RPMI7951 (cell line): ENCODE data around the gene ASIC3. TPM values are rescaled to one million over a fixed set of nuclear protein-coding genes. Genes with fewer than 3 reads are reported as not detected.

Source experiments
- DNase-seq: peaks from one replicate; pipeline ENCODE4 v3.0.0-alpha.2; 2012; ENCODE audit warnings: low read depth
- total RNA-seq: library from RNA; depleted of rRNA; stranded (reverse); fragments of >200 nt; shearing (Covaris generic); gene quantifications from 2 replicates; pipeline ENCODE4 v1.2.3, GENCODE V29; 2014

Gene ASIC3
- total RNA-seq, 1 experiment from 2014 or later = 1.3 TPM

- no peak for DNase-seq
Measured at GRCh38 chr7:151070574-151070960, 22.2 kb downstream of the ASIC3 start.

DNA sequence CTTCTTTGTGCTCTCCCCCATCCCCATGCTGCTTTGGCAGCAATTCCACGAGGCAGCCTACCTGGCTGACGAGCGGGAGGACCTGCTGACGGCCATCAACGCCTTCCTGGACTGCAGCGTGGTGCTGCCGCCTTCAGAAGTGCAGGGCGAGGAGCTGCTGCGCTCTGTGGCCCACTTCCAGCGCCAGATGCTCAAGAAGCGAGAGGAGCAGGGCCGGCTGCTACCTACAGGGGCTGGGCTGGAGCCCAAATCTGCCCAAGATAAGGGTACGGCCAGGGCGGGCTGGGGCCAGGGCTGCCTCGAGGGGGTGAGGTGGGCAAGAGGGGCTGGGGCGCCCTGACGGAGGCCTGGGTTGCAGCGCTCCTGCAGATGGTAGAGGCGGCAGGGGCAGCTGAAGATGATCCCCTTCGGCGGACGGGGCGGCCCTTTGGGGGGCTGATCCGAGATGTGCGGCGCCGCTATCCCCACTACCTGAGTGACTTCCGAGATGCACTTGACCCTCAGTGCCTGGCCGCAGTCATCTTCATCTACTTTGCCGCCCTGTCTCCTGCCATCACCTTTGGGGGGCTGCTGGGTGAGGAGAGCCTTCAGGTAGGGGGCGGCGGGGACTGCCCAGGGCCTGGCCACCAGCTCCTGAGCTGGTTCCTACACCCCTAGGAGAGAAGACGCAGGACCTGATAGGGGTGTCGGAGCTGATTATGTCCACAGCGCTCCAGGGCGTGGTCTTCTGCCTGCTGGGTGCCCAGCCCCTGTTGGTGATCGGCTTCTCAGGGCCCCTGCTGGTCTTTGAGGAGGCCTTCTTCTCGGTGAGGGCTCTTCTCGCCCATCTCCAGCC lies 22.9 kb downstream of the ASIC3 start:
- no peak for DNase-seq

DNA sequence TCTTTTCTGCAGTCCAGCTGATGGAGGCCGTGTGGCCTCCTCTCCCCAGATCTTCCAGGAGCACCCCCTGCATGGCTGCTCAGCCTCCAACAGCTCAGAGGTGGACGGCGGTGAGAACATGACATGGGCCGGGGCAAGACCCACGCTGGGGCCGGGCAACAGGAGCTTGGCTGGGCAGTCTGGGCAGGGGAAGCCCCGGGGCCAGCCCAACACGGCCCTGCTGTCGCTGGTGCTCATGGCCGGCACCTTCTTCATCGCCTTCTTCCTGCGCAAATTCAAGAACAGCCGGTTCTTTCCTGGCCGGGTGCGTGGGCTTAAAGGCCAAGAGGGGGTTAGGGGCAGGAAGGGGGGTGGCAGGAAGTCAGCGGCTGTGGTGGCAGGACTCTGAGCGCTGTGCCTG lies 25.7 kb downstream of the ASIC3 start:
- DNase-seq = no peak

DNA sequence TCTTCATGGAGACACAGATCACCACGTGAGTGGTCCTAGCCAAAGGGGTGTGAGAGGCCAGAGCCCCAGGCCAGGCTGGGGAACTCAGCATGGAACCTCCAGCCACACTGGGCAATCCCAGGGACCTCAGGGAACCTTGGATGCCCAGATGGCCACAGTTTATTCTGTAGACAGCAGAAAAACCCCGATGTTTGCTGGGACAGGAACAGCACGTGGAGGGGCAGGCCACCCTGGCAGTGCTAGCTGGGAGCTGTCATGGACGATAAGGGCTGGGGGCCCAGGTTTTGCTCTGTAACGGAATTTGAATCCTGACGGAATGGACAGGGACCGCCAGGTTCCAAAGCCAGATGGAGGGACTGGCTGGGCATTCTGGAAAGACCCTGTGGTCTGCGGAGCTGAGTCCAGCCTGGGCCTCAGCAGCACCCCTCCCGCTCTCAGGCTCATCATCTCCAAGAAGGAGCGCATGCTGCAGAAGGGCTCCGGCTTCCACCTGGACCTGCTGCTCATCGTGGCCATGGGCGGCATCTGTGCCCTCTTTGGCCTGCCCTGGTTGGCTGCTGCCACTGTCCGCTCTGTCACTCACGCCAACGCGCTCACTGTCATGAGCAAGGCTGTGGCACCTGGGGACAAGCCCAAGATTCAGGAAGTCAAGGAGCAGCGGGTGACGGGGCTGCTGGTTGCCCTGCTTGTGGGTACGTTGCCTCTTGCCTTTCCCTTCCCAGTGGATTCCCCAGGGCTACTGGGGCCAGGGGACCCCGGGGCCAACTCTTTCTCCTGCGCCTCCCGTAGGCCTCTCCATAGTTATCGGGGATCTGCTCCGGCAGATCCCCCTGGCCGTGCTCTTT lies 26.7 kb downstream of the ASIC3 start:
- DNase-seq = no peak

- DNase-seq = no peak
Measured at GRCh38 chr7:151075662-151075971, 27.3 kb downstream of the ASIC3 start.

DNA sequence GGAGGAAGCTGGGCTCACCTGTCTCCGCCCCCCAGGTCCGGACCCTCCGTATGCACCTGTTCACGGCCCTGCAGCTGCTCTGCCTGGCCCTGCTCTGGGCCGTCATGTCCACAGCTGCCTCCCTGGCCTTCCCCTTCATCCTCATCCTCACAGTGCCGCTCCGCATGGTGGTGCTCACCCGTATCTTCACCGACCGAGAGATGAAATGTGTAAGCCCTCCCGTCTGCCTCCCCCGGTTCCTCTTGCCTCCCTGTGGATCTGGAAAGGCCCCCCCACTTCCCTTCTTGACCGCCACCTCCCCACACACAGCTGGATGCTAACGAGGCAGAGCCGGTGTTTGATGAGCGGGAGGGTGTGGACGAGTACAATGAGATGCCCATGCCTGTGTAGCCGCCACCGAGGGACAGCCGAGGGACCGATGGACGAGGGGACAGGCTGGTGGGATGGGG lies 27.7 kb downstream of the ASIC3 start:
- no peak for DNase-seq

DNA sequence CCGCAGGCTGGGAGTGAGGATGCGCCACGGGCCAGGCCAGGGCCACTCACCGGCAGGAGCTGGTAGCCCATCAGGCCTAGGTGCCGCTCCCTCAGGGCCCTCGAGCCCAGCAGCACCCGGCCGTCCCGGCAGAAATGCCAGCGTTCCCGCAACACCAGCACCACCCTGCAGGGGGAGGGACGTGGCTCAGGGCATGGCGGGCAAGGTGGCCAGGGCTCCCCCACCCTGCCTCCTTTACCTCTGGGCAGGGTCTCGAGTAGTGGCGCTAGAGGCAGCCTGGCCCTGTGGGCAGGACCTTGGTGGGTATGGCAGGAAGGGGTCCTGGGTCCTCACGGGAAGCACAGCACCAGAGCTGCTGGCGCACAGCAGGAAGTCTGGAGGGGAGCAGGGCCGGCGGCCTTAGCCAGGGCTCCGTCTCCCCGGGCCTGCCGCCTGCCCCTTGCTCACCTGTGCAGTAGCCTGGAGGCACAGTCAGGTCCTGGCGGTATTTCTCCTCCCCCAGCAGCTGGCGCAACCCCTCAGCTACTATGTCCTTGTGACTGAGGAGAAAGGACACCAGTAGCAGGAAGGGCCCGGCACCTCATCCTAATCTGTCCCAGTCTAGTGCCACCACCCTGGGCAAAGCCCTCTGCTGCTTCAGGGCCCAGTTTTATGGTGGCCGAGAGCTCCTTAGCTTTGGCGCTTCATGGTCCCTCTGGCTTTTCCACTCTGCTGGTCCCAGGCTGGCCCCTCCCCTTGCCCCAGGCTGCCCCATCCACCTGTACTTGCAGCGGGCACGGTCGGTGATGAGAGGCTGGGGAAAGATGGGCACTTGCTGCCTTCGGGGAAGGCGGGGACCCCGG lies 28.8 kb downstream of the ASIC3 start:
- DNase-seq = no peak

DNA sequence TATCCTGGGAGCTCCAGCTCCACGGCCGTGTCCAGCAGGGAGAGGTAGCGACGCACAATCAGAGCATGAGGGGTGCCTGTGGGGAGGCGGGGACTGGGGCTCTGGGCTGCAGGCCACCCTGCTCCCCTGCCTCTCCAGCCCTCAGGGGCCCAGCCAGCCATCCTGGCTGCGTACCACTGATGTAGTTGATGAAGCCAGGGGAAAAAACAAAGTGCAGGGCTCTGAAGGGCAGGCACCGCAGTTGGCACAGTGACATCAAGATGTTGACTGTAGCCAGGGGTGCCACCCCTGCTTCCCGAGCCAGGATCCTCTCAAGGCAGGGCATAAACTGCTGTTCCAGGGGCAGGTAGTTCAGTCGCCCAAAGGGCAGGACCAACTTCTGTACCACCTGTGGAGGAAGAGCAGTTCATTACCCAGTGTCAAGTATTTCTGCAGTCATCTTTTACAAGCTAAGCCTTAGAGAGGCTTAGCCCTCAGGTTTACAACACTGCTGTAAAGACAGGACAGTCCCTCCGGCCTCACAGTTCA lies 29.4 kb downstream of the ASIC3 start:
- DNase-seq = no peak

DNA sequence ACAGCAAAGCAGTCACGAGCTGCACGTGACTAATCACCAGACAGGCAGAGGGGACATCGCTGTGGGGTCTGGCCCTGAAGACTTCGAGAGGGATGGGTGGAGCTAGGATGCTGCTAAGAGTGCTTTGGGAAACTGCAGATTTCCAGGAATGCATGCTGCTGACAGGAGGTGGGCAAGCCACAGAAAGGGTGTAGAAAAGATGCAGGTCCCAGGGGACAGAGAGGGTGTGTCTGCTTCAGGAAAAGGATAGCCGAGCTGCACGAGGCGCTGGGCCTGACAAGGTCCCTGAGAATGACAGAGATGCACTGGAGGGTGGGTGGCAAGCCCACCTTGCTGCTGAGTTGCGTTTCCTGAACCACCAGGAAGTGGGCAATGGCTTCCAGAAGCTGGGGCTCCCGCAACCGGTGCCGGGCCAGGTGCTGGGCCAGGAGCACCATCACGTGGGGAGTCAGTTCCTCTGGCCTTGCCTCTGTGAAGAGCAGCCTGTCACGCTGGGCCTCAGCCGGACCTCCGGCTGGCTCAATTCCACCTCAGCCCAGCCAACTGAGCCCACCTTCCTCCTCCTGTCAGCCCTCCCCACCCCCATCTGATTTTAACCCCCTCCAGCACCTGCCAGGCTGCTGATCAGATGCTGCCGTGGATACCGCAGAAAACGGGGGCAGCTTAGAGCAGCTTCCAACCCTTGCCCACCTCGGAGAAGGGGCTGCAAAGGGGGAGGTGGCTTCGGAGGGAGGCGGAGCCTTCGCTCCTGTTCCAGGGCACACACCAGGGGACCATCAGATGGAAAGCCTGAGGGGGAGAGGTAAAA lies 30.1 kb downstream of the ASIC3 start:
- DNase-seq = no peak

- no peak for DNase-seq
Measured at GRCh38 chr7:151079199-151079910, 31.0 kb downstream of the ASIC3 start.

- DNase-seq = peak; percentile 33
Measured at GRCh38 chr7:151080067-151080521, 31.8 kb downstream of the ASIC3 start.

GRCh38 chr7:151080522-151081169 lies 32.3 kb downstream of the ASIC3 start, which contains the start of gene FASTK:
TSS of gene FASTK (minus strand) at chr7:151080809. CDS start at chr7:151080766, 43 bp downstream.
- DNase-seq = peak; percentile 92

DNA sequence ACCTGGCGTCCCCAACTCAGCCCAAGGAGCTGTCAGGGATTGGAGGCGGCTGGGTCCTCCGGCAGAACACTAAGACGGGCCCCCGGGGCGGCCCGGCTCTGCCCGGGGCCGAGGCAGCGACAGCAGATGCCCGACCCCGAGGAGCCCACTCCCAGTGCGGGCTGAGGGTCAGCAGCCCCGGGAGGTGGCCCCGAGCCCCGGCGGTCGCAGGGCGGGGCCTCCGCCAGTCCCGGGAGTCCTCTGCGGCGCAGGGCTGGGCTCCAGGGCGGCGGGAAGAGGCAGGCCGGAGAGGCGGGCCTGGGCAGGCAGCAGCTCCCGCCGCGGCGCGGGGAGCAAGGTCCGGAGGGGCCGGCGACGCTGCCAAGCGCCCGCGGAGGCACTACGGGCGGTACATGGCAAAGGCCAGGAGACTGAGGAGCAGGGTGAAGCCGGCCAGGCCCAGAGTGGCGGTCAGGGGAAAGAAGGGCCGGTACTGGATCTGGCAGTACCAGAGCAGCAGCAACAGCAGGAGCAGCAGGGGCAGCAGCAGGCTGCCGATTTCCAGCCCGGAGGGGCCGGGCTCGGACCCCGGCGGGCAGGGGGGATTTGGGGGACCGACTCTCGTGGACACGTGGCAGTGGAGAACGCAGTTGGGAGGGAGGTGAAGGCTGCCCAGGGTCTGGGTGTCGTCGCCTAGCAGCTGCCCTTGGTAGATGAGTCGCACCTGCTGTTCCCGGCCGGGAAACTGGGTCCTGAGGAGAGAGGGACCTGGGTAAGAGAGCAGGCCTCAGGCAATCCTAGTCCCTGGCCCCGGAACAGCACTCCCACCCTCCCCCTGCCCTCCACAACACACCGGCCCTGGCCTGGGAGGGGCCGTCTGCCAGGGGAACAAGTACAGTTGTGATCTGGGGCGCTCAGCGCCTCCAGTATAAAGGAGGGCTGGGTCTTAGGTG lies 33.1 kb downstream of the ASIC3 start:
- peak; percentile 39 for DNase-seq

DNA sequence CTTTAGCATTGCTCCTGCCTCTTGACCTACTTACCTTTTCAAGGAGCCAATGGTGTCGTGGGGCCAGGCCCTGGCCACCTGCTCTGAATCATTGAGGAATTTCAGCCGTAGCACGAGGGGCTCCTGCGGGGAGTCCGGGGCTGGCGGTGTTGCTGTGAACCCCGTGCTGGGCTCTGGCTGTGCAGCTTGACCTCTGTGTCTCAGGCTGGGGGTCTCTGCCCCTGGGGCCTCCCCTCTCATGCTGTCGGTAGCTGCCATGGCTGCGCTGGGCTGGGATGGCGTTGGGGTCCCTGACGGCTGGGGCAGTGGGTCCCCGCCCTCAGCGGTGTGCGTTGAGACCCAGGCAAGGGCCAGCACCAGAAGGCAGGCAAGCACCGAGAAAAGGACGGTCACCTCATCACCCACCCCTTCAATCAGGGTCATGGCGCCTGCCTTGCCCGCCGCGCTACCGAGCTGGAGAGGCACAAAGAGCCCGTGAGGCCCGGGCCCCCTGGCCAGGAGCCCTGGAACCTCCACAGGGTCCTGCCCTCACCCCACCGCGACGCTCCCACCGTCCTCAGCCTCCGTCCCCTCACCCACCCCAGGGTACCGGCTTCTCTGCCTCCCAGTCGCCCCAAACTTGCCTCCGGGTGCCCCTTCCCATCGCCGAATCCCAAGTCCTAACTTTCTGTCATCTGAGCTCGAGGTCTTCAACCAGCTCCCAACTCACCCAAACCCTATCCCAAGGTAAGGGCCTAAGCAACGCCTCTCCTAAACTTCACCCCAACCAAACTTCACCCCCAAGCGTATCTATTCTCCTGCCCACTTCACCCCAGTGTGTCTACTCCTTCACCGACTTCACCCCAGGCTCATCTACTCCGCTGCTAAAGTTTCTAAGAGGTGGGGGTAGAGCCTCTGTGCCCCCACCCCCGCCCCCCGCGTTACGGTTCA lies 34.1 kb downstream of the ASIC3 start:
- DNase-seq = no peak

DNA sequence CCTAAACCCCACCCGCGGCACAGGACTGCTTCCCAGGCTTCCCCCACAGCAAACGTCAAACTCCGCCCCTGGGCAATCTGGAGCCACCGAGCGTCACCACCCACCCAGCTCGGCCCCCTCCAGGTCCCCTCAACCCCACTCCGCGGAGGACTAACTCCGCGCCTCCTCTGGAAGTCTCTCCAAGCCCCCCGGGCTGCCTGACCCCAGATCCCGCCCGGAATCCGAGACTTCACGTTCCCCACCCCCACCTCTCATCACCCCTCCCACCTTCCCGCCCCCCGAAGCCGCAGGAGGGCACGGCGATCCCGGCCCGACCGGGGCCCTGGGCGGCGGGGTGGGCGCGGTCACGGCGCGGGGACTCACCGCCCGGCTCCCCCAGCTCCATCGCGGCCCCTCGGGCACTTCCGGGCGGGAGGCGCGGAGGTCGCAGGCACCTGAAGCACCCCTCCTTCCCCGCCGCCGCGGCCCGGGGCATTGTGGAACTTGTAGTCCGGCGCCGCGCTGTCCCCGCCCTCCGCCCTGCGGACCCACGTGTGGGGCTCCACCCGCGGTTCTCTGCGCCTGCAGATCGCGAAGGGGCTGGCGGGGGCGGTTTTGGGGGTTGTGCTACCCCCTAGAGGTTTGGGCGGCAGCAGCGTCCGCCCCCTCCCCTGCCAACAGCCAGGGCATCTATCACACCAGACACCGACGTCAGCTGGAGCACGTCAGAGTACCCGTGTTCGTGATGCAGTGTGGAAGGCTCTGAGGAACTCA lies 34.9 kb downstream of the ASIC3 start, which contains the start of gene TMUB1:
Gene TMUB1, minus strand, starts transcription at position 423 of the 753 bp plus-strand sequence. CDS start 930 bp downstream, outside the sequence.
- peak; percentile 65 for DNase-seq

DNA sequence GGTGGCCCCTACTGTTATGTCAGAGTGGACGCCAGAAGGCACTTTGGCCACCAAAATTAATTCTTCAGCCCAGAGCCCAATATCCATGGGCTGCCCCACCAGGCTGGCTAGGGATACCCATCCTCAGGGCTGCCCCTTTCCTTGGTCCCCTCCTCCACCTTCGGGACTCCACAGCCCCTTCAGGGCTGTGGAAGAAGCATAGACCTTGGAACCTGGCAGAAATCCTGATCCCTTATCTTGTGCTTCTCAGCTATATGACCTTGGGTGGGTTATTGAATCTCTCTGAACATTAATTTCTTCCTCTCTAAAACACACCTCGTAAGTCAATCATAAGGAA lies 35.5 kb downstream of the ASIC3 start:
- no peak for DNase-seq

GRCh38 chr7:151085329-151085690 lies 37.0 kb downstream of the ASIC3 start:
- DNase-seq = no peak
